IPS DF 4.7 (cell line): ENCODE data around the gene LITAF.
"Not testable (repeated sequence)": the region's sequence is repeated elsewhere in the genome, so short reads cannot be mapped to it uniquely, and the experiment has no call there.

Experiments
- DNase-seq: peaks from one replicate; pipeline ENCODE4 v3.0.0-alpha.2; 2013; ENCODE audit warnings: low spot score; ENCODE audit errors: extremely low read depth

LITAF gene

DNA sequence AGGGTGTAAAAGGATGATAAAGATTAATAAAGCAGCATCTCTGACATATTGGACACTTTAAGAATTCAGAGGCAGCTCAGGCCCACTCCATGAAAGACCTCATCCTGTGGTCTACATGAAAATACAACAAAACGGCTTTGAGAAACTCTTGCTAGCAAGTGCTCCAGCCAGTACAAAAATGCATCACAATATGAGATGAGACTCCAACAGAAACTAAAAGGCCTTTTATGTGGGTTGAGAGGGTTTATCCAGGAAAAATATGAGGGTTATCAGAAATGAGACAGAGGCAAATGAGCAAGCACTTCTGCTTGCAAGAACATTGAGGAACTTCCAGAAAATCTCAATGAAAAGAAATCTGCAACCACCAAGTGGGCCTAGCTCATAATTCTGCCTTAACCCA is 65.7 kb downstream of the LITAF start:
- DNase-seq, result no peak

- DNase-seq, result no peak
These were observed 66.3 kb downstream of the LITAF start for GRCh38 chr16:11520442-11520841.

- no peak for DNase-seq
These were observed 68.8 kb downstream of the LITAF start for GRCh38 chr16:11517961-11518360.

DNA sequence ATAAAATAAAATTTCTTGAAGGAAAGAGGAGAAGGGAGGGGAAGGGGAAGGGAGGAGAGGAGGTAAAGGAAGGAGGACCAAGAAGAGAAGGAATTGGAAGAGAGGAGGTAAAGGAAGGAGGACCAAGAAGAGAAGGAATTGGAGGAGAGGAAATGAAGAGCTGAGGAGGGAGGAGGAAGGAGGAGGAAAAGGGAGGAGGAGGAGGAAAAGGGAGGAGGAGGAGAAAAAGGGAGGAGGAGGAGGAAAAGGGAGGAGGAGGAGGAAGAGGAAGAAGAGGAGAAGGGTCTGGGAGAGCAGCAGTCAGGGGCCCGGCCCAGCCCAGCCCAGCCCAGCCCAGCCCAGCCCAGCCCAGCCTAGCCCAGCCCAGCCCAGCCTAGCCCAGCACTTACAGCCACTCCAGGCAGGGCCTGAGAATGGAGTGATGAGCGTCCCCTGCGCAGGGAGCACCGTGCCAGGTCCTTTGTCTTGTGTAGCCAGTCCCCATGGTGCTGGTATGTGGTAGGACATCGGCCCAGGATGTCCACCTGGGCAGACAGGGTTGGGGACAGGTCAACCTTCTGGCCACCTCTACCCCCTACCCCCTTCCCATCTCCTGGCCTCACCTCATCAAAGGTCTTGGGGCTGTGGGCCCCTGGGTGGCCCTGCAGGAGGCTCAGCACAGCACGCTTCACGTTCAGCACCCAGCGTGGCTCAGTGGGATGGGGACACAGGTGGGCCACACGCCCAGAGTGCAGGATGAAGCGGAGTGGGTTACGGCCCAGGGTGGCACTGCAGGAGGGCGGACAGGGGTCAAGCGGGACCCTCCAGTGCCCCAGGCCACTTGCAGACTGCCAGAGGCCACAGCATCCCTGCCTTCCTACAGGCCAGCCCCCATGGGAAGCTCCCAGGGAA is 70.9 kb downstream of the LITAF start:
- no peak for DNase-seq

- DNase-seq, result no peak
These were observed 72.4 kb downstream of the LITAF start for GRCh38 chr16:11514283-11514682.

- not testable (repeated sequence) for DNase-seq
These were observed 73.4 kb downstream of the LITAF start for GRCh38 chr16:11513366-11513765.

DNA sequence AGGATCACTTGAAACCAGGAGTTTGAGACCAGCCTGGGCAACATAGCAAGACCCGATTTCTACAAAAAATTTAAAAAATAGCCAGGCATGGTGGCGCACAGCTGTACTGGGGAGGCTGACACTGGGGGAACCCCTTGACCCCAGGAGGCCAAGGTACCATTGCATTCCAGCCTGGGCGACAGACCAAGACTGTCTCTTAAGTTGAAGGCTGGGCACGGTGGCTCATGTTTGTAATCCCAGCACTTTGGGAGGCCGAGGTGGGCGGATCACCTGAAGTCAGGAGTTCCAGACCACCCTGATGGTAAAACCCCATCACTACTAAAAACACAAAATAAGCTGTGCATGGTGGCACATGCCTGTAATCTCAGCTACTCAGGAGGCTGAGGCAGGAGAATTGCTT is 74.9 kb downstream of the LITAF start:
- no peak for DNase-seq

DNA sequence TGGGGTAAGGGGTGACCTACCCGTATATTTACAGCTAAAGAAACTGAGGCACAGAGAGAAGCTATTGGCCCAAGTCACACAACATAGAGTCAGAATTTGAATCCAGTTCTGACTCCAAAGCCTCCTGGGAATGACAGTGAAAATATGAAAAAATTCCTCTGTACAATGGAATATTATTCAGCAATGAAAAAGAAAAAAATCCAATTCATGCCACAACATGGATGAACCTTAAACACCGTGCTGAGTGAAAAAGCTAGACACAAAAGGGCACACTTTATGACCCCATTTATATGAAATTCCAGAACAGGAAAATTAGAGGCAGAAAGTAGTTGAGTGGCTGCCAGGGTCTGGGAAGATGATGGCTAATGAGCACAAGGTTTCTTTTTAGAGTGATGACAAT is 75.4 kb downstream of the LITAF start:
- DNase-seq, result no peak

DNA sequence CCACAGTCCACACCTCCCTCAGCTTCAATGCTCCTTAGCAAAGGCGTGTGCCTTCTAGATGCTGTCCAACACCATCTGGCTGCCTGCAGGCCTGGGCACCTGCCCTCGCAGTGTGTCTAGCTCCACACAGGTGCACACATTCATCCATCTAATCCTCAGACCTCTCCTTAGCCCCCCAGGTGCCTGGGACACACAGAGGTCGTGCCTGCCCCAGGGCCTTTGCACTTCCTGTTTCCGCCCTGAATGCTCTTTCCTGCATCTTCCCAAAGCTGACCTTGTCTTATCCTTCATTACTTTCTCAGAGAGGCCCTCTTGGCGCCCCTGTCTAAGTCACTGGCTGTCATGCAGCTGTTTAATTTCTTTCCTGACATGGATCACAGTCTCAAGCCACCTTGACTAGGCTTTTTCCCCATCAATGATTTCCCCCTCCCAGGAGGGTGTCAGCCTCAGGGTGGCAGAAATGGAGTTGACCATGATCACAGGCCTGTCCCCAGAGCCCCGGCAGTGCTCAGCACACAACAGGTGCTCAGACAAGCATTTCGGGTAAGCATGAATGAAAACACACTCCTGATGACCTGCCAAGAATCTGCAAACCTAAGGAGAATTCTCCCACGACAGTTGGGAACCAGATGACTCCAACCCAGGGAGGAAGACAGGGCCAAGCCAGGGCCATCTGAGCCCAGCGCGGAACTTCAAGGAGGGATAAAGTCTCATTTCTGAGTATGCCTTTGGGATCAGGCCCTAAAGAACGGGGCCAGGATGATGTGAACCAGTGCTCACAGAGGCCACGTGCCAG is 76.3 kb downstream of the LITAF start:
- DNase-seq, result no peak

- DNase-seq, result no peak
These were observed 78.7 kb downstream of the LITAF start for GRCh38 chr16:11507991-11508390.

DNA sequence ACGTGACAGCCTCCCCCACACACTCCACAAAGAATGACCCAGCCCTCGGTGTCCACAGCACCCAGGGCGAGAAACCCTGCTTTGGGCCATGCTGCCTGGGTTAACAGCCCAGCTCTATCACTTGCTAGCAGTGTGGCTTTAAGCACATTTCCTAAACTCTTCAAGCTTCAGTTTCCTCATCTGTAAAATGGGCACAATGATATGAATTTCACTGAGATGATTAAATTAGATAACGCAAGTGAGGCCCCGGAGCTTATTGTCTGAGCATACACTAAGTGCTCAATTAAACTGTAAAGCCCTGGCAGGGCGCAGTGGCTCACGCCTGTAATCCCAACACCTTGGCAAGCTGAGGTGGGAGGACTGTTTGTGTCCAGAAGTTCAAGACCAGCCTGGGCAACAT is 79.4 kb downstream of the LITAF start:
- DNase-seq, result no peak

DNA sequence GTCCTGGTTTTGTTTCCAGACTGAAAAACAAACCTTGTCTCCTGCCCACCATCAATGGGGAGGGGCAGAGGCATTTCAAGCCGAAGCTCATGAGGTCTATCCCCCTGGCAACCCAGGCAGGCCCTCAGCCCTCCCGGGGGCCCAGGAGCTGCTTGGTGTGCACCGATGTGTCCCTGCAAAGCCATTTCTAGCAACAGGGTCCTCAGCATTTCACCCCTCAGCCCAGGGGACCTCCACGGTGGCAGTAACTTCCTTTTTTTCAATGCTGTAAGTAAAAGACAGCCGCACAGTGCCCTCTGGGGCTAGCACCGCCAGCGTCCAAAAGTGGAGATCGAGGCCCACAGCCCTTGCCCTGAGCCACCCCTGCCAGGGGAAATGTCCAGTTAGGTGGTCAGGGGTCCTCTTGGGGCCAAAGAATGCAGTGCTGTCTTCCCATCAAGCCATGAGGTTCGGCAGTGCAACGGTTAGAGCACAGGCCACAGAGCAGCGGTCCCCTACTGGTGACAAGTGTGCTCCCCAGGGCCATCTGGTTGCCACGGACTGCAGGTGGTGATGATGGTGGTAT is 79.9 kb downstream of the LITAF start:
- DNase-seq, result no peak

DNA sequence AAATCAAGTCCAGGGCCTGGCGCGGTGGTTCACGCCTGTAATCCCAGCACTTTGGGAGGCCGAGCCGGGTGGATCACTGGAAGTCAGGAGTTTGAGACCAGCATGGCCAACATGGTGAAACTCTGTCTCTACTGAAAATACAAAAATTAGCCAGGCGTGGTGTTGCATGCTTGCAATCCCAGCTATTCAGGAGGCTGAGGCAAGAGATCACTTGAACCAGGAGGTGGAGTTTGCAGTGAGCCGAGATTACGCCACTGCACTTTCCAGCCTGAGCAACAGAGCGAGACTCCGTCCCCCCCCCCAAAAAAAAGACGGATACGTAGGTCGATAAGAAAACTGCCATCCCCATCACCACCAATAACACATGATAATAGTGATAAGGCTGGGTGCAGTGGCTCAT is 82.5 kb downstream of the LITAF start:
- not testable (repeated sequence) for DNase-seq

- DNase-seq, result no peak
These were observed 83.2 kb downstream of the LITAF start for GRCh38 chr16:11503566-11503965.

- no peak for DNase-seq
These were observed 84.5 kb downstream of the LITAF start for GRCh38 chr16:11502239-11502638.

- DNase-seq, result no peak
These were observed 85.1 kb downstream of the LITAF start for GRCh38 chr16:11501632-11502031.

GRCh38 chr16:11500700-11501346 is 85.9 kb downstream of the LITAF start:
- DNase-seq, result no peak

GRCh38 chr16:11499295-11500089 is 87.2 kb downstream of the LITAF start:
- no peak for DNase-seq

GRCh38 chr16:11498683-11499082 is 88.0 kb downstream of the LITAF start:
- DNase-seq, result no peak

- DNase-seq, result no peak
These were observed 88.8 kb downstream of the LITAF start for GRCh38 chr16:11497851-11498289.
